Measurements from ENCODE around the gene GRB10. TPM values are rescaled to one million over a fixed set of nuclear protein-coding genes. Genes with fewer than 3 reads are reported as not detected.

GRB10 gene
- total RNA-seq, 1 donor from 2014 or later: 51.8 TPM

GRCh38 chr7:50710441-50711154, 72.1 kb downstream of the GRB10 start:
- intact Hi-C loops (cut with DNase I): loop anchor here (10.0 kb wide), 1 partner anchor 424 kb away; no protein-coding TSS in a partner anchor

GRCh38 chr7:50709151-50709550, 73.5 kb downstream of the GRB10 start:
- intact Hi-C loops (cut with DNase I): no loop called here
- no peak for DNase-seq (ENCODE audit: low spot score)

More at GRCh38 chr7:50710441-50711154, 72.1 kb downstream of the GRB10 start:
- no peak for DNase-seq (ENCODE audit: low spot score)

- intact Hi-C loops (cut with DNase I): no loop called here
- DNase-seq (ENCODE audit: low spot score): no peak
Observed at GRCh38 chr7:50707236-50708006, 75.3 kb downstream of the GRB10 start.

GRCh38 chr7:50706469-50706937, 76.2 kb downstream of the GRB10 start:
- intact Hi-C loops (cut with DNase I): no loop called here
- DNase-seq (ENCODE audit: low spot score): no peak

GRCh38 chr7:50704844-50705243, 77.9 kb downstream of the GRB10 start:
- no peak for DNase-seq (ENCODE audit: low spot score)
- intact Hi-C loops (cut with DNase I): no loop called here

- no peak for DNase-seq (ENCODE audit: low spot score)
- intact Hi-C loops (cut with DNase I): no loop called here
Observed at GRCh38 chr7:50703654-50704053, 79.0 kb downstream of the GRB10 start.

GRCh38 chr7:50699143-50699542, 83.6 kb downstream of the GRB10 start:
- intact Hi-C loops (cut with DNase I): no loop called here
- no peak for DNase-seq (ENCODE audit: low spot score)

- no peak for DNase-seq (ENCODE audit: low spot score)
- intact Hi-C loops (cut with DNase I): no loop called here
Observed at GRCh38 chr7:50697748-50698147, 84.9 kb downstream of the GRB10 start.

- intact Hi-C loops (cut with DNase I): no loop called here
- no peak for DNase-seq (ENCODE audit: low spot score)
Observed at GRCh38 chr7:50696810-50697582, 85.7 kb downstream of the GRB10 start.

- DNase-seq (ENCODE audit: low spot score): no peak
- intact Hi-C loops (cut with DNase I): no loop called here
Observed at GRCh38 chr7:50695026-50695425, 87.7 kb downstream of the GRB10 start.

GRCh38 chr7:50693455-50694130, 89.1 kb downstream of the GRB10 start:
- intact Hi-C loops (cut with DNase I): no loop called here
- no peak for DNase-seq (ENCODE audit: low spot score)

GRCh38 chr7:50690541-50691011, 92.1 kb downstream of the GRB10 start:
- intact Hi-C loops (cut with DNase I): no loop called here
- no peak for DNase-seq (ENCODE audit: low spot score)

GRCh38 chr7:50688226-50688590, 94.5 kb downstream of the GRB10 start:
- intact Hi-C loops (cut with DNase I): no loop called here
- DNase-seq (ENCODE audit: low spot score): no peak

- no peak for DNase-seq (ENCODE audit: low spot score)
- intact Hi-C loops (cut with DNase I): no loop called here
Observed at GRCh38 chr7:50687575-50688225, 95.0 kb downstream of the GRB10 start.

- DNase-seq (ENCODE audit: low spot score): no peak
- intact Hi-C loops (cut with DNase I): no loop called here
Observed at GRCh38 chr7:50687096-50687495, 95.6 kb downstream of the GRB10 start.

GRCh38 chr7:50685135-50686065, 97.3 kb downstream of the GRB10 start:
- intact Hi-C loops (cut with DNase I): no loop called here
- no peak for DNase-seq (ENCODE audit: low spot score)

- DNase-seq (ENCODE audit: low spot score): no peak
- intact Hi-C loops (cut with DNase I): loop anchor here (5.0 kb wide), 1 partner anchor 108 kb away; no protein-coding TSS in a partner anchor
Observed at GRCh38 chr7:50684713-50685075, 98.0 kb downstream of the GRB10 start.

All from cardiac septum (tissue), 1 donor.